Adrenal gland (tissue), 12 donors: ENCODE measurements around the gene IQGAP3. TPM values are rescaled to one million over a fixed set of nuclear protein-coding genes. Genes with fewer than 3 reads are reported as not detected.

ENCODE experiments used
- DNase-seq, 7 donors: peaks; one replicate each; pipeline ENCODE4 v3.0.0-alpha.2; 2019 to 2020
- H3K27ac ChIP-seq, 5 donors: fragments of 200-600 bp; sonication (generic) in 4 of 5; 1 replicate in 3 of 5; 2 replicates in 2 of 5; pipeline versions ENCODE4 v1.5.1 to v1.8.0; 2016 to 2020; ENCODE audit warnings: mild to moderate bottlenecking in 1 of 5
- H3K27me3 ChIP-seq: fragments of 200-600 bp; 2 replicates; pipeline ENCODE4 v1.8.0; 2021
- H3K36me3 ChIP-seq, 2 donors: fragments of 200-600 bp; replicated peaks in 1 of 2; 1 replicate in 1 of 2; 2 replicates in 1 of 2; pipeline versions ENCODE4 v1.5.1 to v1.8.0; 2018 to 2022
- H3K4me1 ChIP-seq, 2 donors: fragments of 200-600 bp; replicated peaks in 1 of 2; 1 replicate in 1 of 2; 2 replicates in 1 of 2; pipeline versions ENCODE4 v1.5.1 to v1.8.0; 2018 to 2021
- H3K4me3 ChIP-seq, 4 donors: fragments of 200-600 bp; sonication (generic) in 3 of 4; one replicate each; pipeline ENCODE4 v1.5.1; 2016 to 2018
- H3K9me3 ChIP-seq, 3 donors: fragments of 200-600 bp; sonication (generic) in 1 of 3; replicated peaks in 1 of 3; 1 replicate in 2 of 3; 2 replicates in 1 of 3; pipeline versions ENCODE4 v1.5.1 to v1.8.0; 2016 to 2021
- POLR2A ChIP-seq, 2 donors: fragments of 450-650 bp; IDR thresholded peaks; one replicate each; pipeline ENCODE4 v1.6.1; 2017; ENCODE audit warnings: antibody characterized with exemption in 2 of 2, mild to moderate bottlenecking in 2 of 2, moderate library complexity in 1 of 2
- WGBS, 4 donors: extraction: QIAGEN DNeasy Blood & Tissue Kit in 2 of 4; methylation state at CpG; one replicate each; pipeline versions ENCODE4 v1.1.5 to v1.1.7; 2013 to 2017; 5-methylcytosine and 5-hydroxymethylcytosine counted together
- intact Hi-C, 2 donors: fragments of 100-400 bp; cut with DNase I; formaldehyde crosslinking; loops; one replicate each; pipeline versions ENCODE4 v1.14.1 to v1.15.0; 2022 to 2023
- polyA plus RNA-seq, 3 donors: library from polyadenylated mRNA; stranded (reverse); fragments of 200-250 nt in 2 of 3; fragments of 350-450 nt in 1 of 3; fragmentation: Illumina TruSeq in 1 of 3; extraction: RNeasy Lipid Tissue Mini Kit (QIAGEN cat#74804) in 1 of 3; gene quantifications; one replicate each; pipeline ENCODE4 v1.2.3, GENCODE V29; 2013 to 2014
- total RNA-seq, 9 donors: library from RNA; depleted of rRNA in 4 of 9; stranded (reverse); fragments of >200 nt in 4 of 9; fragments of 120-200 nt in 1 of 9; fragmentation: NEBNext Ultra II Directional in 1 of 9; extraction: Animal tissue kit (Norgen Biotek cat#: 25700) in 1 of 9; gene quantifications; one replicate each; pipeline versions ENCODE4 v1.1.0 to v1.2.4, GENCODE V29; 2013 to 2023
- TF ChIP-seq, protein P1 (sequence below), 6 experiments: fragments of 450-650 bp in 4 of 6; fragments of 200-600 bp in 2 of 6; sonication (generic) in 1 of 6; IDR thresholded peaks; 1 replicate in 5 of 6; 2 replicates in 1 of 6; pipeline versions ENCODE4 v1.5.1 to v1.8.0; 2016 to 2021; ENCODE audit warnings: antibody characterized with exemption in 6 of 6, mild to moderate bottlenecking in 2 of 6, moderate library complexity in 1 of 6
- donor health status: healthy with polysubstance abuse.
- donor health status: Bipolar disorder and iron deficiency.
- donor health status: DM: yes; HTN: yes; CAD: no.
- donor health status: DM: no; HTN: no; CAD: no.
- donor health status: DM: no; HTN: no; CAD: no.
- donor health status: DM: yes; HTN: yes; CAD: no.

Gene IQGAP3
- total and polyA plus RNA-seq, 12 donors: 0.16 to 5.3 (median 0.80) TPM

DNA sequence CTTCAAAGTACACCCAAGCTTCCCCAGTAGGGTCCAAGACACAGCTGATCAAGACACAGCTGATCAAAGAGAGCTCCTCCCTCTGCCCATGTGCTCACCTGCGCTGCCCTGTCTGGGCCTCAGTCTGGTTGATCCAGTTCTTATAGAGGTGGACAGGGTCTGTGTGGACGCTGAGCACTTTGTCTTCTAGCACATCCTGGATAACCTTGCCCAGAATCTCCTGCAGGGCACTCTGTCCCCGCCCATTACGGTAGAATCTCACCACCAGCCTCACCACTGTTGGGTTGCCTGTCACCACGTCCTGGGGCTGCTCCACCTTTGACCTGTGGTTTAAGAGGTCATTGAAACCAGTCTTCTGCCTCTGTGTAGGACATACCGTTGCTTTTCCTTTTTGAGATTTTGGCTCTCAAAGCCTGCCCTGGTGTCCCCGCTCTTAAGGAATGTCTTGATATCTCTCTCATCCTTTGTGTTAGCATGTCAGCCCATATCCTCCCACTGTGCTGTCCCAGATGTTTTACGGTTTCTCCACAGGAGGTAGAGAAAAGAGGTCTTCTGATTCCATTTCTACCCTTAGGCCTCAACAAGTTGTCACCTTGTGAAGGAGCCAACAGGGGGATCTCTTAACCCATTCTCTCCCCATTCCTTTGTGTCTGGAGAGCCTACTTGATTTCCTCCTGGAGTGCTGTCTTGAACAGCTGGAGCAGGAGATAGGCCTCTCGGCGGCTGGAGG lies 33.5 kb downstream of the IQGAP3 start:
- Histone ChIP-seq H3K27ac (no peak overlapping the region), H3K9me3 (no peaks in the 10 kb centered on the region), H3K36me3 (no peaks in the 10 kb centered on the region), H3K27me3 (no peaks in the 10 kb centered on the region), H3K4me1 (no peaks in the 10 kb centered on the region), H3K4me3 (no peak overlapping the region)
- TF ChIP-seq, protein P1, sequence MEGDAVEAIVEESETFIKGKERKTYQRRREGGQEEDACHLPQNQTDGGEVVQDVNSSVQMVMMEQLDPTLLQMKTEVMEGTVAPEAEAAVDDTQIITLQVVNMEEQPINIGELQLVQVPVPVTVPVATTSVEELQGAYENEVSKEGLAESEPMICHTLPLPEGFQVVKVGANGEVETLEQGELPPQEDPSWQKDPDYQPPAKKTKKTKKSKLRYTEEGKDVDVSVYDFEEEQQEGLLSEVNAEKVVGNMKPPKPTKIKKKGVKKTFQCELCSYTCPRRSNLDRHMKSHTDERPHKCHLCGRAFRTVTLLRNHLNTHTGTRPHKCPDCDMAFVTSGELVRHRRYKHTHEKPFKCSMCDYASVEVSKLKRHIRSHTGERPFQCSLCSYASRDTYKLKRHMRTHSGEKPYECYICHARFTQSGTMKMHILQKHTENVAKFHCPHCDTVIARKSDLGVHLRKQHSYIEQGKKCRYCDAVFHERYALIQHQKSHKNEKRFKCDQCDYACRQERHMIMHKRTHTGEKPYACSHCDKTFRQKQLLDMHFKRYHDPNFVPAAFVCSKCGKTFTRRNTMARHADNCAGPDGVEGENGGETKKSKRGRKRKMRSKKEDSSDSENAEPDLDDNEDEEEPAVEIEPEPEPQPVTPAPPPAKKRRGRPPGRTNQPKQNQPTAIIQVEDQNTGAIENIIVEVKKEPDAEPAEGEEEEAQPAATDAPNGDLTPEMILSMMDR (IDR thresholded peaks at IDR 0.05): no peak
- TF ChIP-seq POLR2A (IDR thresholded peaks at IDR 0.05): no peak
- intact Hi-C loops: no loop called here
- no peak for DNase-seq
- WGBS, 4 donors: 91 to 94% (median 93%) methylated on average over 10 of the region's 10 CpGs

DNA sequence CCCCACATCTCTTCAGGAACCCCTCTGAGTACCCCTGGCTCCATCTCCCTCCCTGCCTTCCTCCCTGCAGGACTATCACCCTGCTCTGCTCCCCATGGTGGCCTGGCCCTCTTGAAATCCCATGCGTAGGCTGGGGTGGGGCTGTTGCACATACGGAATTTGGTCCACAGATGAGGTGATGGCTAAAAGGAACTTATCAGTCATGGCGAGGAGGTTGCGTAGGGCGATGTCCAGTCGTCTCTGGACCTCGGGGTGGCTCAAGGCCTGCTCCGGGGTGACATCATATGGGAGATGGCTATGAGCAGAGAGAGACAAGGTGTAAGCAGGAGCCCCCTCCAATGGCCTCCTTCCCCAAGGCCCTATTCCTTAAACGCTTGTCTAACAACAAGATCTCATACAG lies 35.3 kb downstream of the IQGAP3 start:
- no peaks in the 10 kb centered on the region for H3K27me3 ChIP-seq
- no peaks in the 10 kb centered on the region for H3K4me1 ChIP-seq
- no peak overlapping the region for H3K27ac ChIP-seq
- intact Hi-C loops: no loop called here
- 93 to 97% (median 95%) methylated on average over 9 of the region's 9 CpGs for WGBS, 4 donors
- H3K9me3 ChIP-seq: no peaks in the 10 kb centered on the region
- H3K36me3 ChIP-seq: no peaks in the 10 kb centered on the region
- DNase-seq: no peak
- TF ChIP-seq, protein P1 (IDR thresholded peaks at IDR 0.05): no peak
- TF ChIP-seq POLR2A (IDR thresholded peaks at IDR 0.05): no peak
- no peak overlapping the region for H3K4me3 ChIP-seq

DNA sequence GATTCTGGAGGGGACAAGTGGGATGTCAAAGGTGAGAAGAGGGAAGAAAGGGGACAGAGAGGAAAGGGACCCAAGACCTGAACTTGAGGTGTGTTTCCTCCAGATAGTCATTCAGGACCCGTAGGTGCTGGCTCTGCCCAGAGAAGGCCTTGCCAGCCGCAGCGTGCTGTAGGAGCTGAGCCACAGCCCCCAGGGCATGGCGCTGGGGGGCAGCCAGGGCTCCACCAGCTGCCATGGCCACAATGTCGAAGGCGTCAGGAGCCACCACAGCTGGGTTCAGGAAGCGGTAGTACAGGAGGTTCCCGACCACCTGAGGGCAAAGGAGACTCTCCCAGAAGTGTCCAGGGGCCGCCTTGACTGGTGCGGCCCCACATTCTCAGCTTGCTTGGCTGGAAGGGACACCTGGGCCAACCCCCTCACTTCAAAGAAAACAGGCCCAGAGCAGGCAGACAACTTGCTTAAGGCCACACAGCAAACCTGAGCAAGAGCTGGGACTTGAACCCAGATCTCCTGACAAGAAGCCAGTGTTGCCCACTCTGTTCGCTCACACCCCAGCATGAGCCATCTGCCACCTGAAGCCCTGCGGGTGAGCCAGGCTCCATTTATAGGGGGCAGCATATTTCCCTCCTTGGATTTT lies 37.8 kb downstream of the IQGAP3 start:
- Histone ChIP-seq H3K4me3 (no peak overlapping the region), H3K36me3 (no peaks in the 10 kb centered on the region), H3K27me3 (no peaks in the 10 kb centered on the region), H3K27ac (no peak overlapping the region), H3K4me1 (no peaks in the 10 kb centered on the region), H3K9me3 (no peaks in the 10 kb centered on the region)
- DNase-seq: no peak
- TF ChIP-seq, protein P1 (IDR thresholded peaks at IDR 0.05): no peak
- no peak for TF ChIP-seq POLR2A (IDR thresholded peaks at IDR 0.05)
- 93 to 99% (median 98%) methylated on average over 4 to 12 of the region's 12 CpGs for WGBS, 4 donors
- intact Hi-C loops: no loop called here

DNA sequence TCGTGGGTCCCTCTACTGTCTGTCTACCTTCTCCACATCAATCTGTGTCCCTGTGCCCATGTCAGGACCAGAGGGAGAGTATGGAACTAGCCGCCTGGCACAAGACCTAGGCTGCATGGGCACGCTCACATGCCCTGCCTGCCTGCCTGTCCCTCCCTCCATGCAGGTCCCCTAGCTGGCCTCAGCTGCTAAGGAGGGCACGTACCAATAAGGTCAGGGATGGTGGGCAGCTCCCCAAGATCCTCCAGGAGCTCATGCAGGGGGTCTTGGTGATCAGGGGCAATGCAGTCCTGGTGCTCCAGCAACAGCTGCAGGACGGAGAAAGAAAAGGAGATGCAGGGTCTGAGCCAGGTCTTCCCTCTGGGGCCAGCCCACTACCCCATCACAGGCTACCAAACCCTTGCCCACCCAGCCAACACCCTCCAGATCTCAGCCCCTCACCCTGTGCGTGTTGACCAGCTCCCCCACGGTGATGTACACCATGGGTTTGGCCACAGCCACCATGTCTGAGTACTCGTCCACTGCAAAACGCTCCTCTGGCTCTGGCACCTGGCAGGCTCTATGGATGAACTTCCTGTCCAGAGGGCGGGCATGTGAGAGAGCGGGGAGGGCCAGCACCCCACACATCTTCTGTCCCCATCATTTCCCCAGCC lies 38.7 kb downstream of the IQGAP3 start:
- Histone ChIP-seq H3K4me3 (no peak overlapping the region), H3K27me3 (no peaks in the 10 kb centered on the region), H3K4me1 (no peaks in the 10 kb centered on the region), H3K27ac (no peak overlapping the region), H3K36me3 (no peaks in the 10 kb centered on the region), H3K9me3 (no peaks in the 10 kb centered on the region)
- no peak for DNase-seq
- 87 to 94% (median 90%) methylated on average over 9 to 11 of the region's 11 CpGs for WGBS, 4 donors
- TF ChIP-seq POLR2A (IDR thresholded peaks at IDR 0.05): no peak
- TF ChIP-seq, protein P1 (IDR thresholded peaks at IDR 0.05): no peak
- intact Hi-C loops: no loop called here
